Hematopoietic multipotent progenitor cell treated with erythropoietin and hydrocortisone succinate and interleukin-3 and kit ligand, for 6 days (in vitro differentiated cells): Measurements from ENCODE around the gene ZNF286A.
"Not testable (repeated sequence)": the region's sequence is repeated elsewhere in the genome, so short reads cannot be mapped to it uniquely, and the experiment has no call there.

Experiments
- DNase-seq: peaks from one replicate; pipeline ENCODE4 v3.0.0-alpha.2; 2015

ZNF286A gene

DNA sequence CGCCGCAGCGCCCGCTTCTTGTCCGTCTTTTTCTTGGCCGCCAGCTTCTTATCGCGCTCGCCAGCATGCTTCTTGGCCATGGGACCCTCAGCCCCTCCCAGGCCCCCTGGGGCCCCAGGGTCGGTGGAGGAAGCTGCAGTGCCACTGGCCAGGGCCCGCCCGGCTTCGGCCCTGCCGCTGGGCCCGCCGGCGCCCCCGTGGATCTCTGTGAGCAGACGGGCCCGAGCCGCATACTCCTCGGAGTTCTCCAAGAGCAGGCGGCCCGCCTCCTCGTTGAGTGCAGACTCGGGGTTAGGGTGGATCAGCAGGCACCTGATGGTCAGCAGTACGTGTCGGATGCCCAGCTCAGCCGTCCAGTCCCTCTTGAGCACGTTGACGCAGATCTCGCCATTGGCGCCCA lies 4.7 kb downstream of the ZNF286A start:
- DNase-seq: not testable (repeated sequence)

DNA sequence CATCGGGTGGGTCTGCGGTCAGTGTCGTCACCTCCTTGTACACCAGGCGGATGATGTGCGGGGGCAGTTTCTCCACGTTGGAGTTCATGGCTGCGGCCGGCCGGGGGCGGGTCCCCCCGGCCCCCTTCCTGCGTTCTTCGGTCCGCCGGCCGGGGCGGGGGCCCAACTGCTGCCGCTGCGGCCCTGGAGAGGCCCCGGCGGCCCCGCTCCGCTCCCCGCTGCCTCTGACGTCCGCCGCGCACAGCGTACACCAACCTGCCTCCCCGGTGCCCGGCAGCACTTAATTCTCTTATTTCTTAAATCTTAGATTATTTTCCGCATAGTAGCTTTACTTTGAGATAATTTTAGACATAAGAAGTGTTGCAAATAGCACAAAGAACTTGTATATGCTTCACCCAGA lies 5.3 kb downstream of the ZNF286A start:
- not testable (repeated sequence) for DNase-seq

DNA sequence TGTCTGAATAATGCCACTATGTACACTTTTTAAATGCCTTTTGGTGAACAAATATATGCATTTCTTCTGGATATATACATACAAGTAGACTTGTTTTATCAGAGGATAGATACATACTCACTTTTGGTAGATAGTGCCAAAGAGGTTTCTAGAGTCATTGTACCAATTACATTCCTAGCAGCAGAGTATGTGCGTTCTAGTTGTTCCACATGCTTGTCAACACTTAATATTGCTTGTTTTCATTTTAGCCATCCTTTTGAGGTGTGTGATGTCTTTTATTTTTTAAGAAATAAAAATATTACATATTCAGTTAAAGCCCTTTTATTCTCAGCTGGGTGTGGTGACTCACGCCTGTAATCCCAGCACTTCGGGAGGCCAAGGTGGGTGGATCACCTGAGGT lies 9.3 kb downstream of the ZNF286A start:
- DNase-seq: not testable (repeated sequence)

DNA sequence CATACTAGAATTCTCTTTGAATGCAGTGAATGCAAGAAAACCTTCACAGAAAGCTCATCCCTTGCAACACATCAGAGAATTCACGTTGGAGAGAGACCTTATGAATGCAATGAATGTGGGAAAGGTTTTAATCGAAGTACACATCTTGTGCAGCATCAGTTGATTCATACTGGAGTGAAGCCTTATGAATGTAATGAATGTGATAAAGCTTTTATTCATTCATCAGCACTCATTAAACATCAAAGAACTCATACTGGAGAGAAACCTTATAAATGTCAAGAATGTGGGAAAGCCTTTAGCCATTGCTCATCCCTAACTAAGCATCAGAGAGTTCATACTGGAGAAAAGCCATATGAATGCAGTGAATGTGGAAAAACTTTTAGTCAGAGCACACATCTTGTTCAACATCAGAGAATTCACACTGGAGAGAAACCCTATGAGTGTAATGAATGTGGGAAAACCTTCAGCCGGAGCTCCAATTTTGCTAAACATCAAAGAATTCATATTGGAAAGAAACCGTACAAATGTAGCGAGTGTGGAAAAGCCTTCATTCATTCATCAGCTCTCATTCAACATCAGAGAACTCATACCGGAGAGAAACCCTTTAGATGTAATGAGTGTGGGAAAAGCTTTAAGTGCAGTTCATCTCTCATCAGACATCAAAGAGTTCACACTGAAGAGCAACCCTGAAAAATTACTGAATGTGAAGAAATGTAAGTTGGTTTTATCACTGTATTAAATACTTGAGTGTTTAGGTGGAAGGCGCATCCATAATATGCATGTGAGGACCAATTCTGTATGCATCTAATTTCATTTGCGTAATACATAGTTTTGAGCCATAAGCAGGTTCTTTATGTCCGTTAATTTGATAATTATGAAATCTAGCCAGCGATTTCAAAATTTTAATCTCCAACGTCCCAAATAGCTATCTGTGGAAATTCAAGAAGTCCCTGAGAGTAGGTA lies 17.3 kb downstream of the ZNF286A start:
- DNase-seq: not testable (repeated sequence)

DNA sequence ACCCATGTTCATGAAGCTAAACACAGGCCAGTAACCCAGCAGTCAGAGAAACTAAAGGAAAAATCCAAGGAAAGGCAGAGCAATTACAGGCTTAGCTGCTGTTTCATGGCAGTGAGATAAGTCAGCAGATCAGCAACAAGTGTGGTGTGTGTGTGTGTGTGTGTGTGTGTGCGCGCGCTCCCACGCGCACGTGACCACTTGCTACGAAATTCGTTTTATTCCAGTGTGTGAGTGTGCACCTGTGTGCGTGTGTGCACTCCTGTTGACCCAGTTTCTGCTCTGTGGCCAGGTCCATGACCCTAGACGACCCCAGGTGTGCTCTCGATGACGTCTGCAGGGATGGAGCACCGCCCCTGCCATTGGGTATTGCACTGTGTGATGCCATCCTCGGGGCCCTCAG lies 31.0 kb downstream of the ZNF286A start:
- not testable (repeated sequence) for DNase-seq

DNA sequence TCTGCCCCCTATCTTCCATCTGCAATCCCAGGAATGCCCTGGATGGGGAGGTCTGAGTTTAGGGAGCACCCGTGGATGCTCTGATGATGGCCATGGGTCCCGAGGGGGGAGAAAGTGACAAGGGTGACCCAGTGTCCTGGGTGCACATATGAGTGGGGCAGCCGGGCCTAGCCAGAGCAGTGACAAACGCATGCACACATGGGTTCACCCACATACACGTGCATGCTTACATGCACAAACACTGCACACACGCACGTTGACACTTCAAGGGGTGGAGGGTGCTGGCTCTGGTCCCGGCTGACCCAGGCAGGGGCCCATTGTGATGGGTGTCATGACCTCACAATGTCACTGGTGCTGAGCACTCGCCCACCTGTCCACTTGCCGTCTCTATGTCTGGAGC lies 32.3 kb downstream of the ZNF286A start, which contains the start of gene TBC1D26:
TSS of gene TBC1D26 (plus strand) at position 384 of the 400 bp plus-strand sequence. CDS start 3,066 bp downstream, outside the sequence.
- not testable (repeated sequence) for DNase-seq

DNA sequence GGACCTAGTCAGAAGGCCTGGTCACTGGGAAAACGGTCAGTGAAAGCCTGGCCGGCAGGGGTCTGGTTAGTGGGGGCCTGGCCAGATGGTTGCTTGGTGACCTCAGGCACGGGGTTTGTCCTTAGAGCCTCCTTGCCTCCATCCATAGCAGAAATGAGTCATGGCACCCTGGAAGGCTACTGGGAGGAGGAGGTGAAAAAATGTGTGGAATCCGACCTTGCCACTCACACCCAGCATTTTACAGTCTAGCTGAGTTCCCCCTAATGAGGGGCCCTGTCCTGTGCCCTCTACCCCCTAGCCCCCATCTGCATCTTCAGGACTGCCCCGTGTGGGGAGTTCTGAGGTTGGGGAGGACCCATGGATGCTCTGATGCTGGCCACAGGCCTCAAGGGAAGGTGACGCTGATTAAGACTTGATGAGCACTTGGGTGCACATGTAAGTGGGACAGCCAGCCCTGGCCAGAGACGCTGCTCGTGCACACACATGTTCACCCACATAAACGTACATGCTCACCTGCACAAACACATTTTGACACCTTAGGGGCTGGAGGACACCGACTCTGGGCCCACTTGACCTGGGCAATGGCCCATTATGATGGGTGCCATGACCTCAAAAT lies 33.7 kb downstream of the ZNF286A start:
- not testable (repeated sequence) for DNase-seq

DNA sequence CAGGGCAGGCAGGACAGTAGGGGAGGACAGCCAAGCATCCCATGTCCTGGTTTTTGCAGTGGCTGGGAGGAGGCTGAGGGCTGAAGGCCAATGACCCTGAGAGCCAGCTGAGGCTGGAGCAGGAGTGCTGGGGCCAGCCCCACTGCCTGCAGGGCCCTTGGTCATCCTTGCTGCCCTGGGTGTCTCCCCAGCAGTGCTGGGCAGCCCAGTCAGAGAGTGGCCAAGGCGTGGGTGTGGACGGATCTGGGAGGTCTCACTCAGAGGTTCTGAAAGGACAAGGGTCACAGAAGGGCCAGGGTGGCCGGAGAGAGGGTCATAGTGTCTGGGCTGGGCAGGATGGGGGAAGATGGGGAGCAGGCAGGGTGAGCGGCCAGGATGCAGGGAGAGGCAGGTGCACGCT lies 37.0 kb downstream of the ZNF286A start:
- not testable (repeated sequence) for DNase-seq

DNA sequence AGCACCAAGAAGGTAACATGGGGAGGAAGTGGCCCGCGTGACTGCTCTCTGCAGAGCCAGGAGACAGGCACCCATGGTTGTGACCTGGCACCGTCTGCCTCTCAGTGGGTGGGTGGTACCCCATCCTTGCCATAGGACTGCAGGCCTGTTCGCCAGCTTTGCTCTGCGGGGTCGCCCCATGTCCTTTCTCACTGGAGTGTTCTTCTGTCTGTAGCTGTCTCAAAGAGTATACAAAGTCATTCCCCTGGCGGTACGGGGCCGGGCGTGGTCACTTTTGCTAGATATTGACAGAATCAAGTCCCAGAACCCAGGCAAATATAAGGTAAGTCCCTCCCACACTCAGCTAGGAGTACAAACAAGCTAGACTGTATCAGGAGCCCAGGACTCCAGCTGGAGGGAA lies 38.5 kb downstream of the ZNF286A start:
- no peak for DNase-seq

DNA sequence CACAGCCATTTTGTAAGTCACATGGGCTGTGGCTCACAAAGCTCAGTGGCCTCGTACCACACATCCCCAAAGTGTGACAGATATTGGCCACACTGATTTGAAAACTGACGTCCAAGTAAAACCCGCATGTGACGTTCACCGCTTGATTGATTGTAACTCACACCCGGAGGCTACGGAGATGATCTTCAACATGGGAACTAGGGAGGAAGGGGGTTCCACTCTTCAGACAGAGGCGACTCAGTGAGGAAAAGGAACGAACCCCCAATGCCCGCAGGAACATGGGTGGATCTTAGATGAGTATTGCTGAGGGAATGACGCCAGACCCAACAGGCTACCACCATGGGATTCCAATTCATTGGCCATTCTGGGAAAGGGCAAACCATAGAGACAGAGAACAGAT lies 39.7 kb downstream of the ZNF286A start:
- DNase-seq: not testable (repeated sequence)

DNA sequence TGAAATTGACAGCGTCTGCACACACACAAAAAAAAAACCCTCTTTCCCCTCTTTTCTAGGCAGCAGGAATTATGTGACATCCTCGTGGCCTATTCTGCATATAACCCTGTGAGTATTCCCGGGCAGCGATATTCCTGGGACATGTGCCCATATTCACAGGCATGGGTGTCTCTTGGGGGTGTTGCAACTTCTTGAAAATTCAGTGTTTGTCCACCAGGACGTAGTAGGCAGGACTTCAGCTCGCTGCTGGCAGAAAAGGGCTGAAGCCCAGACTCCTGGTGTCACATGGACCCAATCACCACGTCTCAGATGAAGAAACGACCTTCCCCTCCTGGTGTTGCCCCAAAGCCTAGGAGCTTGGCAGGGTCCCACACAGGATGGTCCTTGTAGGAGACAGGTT lies 40.5 kb downstream of the ZNF286A start:
- not testable (repeated sequence) for DNase-seq

DNA sequence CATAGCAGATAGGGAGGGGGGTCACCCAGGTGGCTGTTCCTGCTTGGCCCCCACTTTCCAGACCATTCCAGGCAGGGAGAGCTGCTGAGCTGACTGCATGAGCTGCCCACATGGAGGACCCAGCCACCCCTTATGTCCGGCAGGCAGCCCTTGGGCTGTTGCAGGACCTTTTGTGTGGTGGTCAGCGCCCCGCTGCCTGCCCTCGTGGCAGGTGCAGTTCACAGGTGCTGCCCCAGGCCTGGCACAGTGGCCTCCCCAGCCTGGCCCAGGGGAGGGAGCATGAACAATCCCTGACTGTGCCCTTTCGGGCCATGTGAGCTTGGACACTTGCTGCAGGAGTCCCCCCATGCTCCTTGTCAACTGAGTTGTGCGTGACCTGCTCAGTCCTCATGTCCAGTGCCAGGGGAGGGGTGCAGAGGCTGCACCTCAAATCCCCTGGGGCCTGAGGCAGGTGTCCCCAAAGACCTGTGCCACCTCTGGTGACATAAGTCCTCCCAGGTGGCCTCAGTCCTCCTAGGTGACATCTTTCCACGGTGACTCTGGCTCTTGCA lies 41.1 kb downstream of the ZNF286A start:
- DNase-seq: no peak

DNA sequence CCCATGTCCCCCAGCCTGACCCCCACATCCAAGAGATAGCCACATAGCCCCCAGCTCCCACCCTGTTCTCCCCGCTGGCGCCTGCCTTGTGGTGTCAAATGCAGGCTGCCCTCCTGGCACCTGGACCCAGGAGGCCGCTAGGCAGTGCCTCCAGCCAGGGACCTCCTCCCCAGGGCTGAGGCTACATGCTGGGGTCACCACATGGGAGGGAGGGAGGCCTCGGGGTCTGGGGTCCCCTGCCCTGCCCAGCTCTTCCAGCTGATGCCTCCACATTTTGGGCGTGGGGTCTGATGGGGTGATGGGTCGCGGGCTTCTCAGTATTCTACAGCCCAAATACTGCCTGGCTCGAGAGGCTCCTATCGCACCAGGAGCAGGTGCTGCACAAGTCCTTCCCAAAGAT lies 42.1 kb downstream of the ZNF286A start:
- DNase-seq: no peak

DNA sequence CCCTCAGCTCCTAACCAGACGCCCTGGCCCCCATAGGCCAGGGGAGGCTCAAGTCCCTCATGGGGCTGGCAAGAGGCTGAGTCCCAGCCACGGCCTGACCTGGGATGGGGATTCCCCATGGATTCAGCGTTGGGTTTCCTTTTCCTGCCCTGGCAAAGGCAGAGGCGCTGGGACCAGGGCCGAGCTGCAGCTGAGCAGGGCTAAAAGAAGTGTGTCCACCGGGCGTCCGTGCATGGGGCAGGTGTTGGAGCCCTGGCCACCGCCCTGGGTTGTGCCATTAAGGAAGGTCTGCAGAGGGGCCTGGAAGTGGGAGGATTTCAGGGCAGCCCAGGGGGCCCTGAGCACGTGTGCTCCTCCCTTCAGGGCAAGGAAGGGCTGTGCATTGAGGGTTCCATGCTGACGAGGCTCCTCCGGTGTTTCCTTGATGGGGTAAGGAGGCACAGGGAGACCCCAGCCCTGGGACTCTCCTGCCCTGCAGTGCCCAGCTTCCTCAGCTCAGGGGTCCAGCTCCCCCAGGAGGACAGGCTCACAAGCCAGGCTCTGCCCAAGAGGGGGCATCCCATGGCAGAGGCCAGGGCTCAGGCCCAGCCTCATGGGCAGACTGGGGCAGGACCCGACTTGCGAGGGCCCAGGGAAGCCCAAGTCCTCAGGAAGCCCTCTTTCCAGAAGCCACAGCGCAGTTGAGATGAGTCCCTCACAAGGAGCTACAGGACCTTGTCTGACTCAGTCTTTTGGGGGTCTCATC lies 42.7 kb downstream of the ZNF286A start:
- DNase-seq: no peak

DNA sequence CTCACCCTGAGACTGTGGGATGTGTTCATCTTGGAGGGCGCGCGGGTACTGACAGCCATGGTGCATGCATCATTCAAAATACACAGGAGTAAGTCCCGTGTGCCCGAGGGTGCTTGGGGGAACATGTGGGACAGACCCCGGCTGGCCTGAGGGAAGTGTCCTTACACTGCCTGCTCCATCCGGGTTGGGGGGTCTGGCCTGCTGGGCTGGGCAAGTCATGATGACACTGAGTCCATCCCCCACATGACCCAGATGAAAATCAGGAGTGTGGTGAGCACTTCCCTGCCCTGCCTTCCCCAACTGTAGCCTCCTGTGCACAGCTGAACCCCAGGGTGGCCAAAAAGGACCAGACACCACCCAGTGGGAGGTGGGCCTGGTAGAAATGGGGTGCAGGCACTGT lies 43.4 kb downstream of the ZNF286A start:
- DNase-seq: no peak

DNA sequence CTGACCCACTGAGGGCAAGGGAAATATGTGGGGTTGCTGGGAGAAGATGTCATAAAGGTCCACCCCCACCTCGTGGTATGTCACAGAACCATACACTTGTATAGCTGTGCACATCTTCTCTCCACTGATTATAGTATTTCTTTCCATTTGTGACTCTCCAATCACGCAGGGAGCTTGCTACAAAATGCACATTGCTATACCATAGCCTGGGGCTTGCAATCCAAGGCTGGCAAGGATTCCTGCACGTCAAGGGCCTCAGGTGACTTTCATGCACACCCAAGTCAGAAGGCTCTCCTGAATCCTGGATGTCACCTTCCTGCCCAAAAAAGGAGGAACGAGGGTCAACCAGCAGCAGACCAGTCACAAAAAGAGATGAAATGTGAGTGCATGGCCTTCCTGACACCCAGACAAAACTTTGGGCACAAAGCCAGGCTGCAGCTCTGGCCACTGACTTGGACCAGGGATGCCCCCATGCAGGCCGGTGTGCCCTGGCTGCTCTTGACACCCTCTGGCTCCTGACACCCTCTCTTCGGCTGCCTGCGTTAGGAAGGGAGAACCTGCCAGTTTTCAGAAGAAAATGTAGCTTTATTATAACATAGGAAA lies 44.6 kb downstream of the ZNF286A start:
- DNase-seq: no peak

DNA sequence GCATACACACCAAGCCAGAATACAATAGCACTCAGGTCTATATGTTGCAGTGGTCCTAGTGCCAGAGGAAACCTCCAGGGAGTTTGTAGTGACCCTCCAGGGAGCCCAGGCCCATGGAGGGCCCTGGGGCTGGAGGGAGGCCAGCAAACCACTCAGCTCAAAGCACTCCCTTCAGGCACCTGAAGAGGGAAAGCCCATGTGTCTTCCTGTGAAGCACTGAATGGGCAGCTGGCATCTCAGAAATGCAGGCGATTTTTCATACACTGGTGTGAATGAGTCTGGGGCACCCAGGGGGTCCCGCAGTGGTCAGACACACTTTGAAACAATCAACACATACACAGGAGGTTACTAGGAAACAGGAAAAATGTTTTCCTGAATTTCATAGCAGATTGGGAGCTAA lies 45.3 kb downstream of the ZNF286A start:
- no peak for DNase-seq

DNA sequence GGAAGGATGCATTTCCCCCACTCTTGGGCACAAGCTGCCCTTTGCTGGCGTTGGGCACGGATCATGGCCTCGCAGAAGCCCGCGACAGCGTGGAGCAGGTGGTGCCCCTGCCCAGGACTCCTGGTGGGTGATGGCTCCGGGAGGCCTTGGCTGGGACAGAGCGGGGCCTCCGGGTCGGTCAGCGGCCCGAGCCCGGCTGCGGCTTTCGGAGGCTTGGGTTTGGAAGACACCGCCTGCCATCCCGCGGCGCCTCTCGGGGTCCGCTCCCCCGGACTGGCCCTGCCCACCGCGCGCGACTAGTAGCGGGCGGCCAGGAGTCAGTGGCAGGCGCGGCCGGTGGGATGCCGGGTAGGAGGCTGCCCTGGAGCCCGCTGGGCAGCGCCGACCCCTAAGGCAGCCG lies 49.9 kb downstream of the ZNF286A start:
- not testable (repeated sequence) for DNase-seq

DNA sequence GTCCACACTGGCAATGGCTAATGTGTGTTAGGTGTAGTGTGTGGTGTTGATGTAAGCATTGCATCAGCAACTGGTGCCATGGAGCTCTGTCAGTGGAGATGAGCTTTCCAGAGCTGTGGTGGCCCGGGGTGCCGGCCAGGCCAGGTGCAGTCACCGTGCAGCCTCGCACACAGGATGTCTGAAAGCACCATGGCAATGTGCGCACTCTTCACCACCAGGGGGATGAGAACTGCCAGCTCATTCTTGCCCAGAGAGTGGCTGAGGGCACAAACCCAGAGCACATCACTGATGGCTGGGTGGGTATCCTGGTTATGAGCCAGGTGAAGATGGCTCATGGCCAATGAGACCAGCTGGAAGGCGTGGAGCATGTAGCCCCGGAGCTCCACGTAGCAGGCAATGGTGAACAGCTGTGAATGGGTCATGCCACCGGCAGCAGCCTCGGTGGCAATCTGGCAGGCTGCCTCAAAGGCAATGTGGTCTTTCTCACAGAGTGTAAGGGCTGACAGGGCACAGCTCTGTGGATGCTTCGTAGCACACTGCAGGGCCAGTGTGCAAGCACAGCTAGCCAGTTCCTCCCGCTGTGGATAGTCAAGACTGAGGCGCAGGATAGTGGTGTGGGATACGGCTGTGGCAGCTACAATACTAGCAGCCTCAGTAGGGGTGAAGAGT lies 69.4 kb downstream of the ZNF286A start:
- DNase-seq: not testable (repeated sequence)
